Measurements from ENCODE around the gene TMEM135.

- no peak for TF ChIP-seq CTCF (IDR thresholded peaks at IDR 0.05)
- TF ChIP-seq POLR2A (IDR thresholded peaks at IDR 0.05) = no peak
Observed at GRCh38 chr11:86988351-86988881, 49.3 kb upstream of the TMEM135 start.
